Measurements from ENCODE around the gene ZNF397.

GRCh38 chr18:35268821-35269220 is 28.0 kb downstream of the ZNF397 start:
- TF ChIP-seq EZH2phosphoT487 (conservative IDR thresholded peaks at IDR 0.05; ENCODE audit: low read length) (no peak), CTCF (IDR thresholded peaks at IDR 0.05; ENCODE audit: insufficient read depth, low read length, poor library complexity, severe bottlenecking) (no peak)
